K562 (cell line): ENCODE results near the gene ABHD14A. TPM values are rescaled to one million over a fixed set of nuclear protein-coding genes. Genes with fewer than 3 reads are reported as not detected.
A peak's percentile ranks its signal among the peaks of the same experiment; 100 is the strongest.

Experiments used
- ATAC-seq: fragments of 200-7000 bp; cut with Tn5 transposase; 3 replicates; pipeline ENCODE4 v1.9.1; 2020; ENCODE audit warnings: moderate library complexity
- BruUV-seq: library from RNA; stranded (reverse); fragments of 400-500 nt; replicated peaks from 2 replicates; lab custom pipeline; 2021; lab: Mats Ljungman, UMichigan
- CTCF ChIA-PET: fragments of 300-600 bp; formaldehyde crosslinking; extraction: SDS; loops from one replicate; lab custom pipeline; 2021; ENCODE audit warnings: low intra/inter-chr PET ratio; lab: Yijun Ruan, JAX
- POLR2A ChIA-PET: fragments of 300-600, 350-650 bp; sonication (Branson Sonifier 250); formaldehyde crosslinking; extraction: SDS; loops from one replicate; lab custom pipeline; 2021; ENCODE audit warnings: antibody characterized with exemption, inconsistent platforms; lab: Yijun Ruan, JAX
- DNase-seq, 4 experiments: peaks; one replicate each; pipeline versions ENCODE4 v3.0.0 to v3.0.0-alpha.2; 2011 to 2018; ENCODE audit warnings: low spot score in 3 of 4, mixed read lengths in 3 of 4; ENCODE audit errors: extremely low read depth in 1 of 4
- FAIRE-seq: peaks from 2 replicates; lab custom pipeline; 2011; peaks lifted over from hg19 to GRCh38; lab: Jason Lieb, UNC
- H2AFZ ChIP-seq: 2 replicates; pipeline ENCODE4 v1.6.0; 2011; ENCODE audit warnings: low read depth, low read length, control low read depth, inconsistent platforms
- H3K27ac ChIP-seq: fragments of 200-600 bp; 3 replicates; pipeline ENCODE4 v1.8.0; 2011; ENCODE audit warnings: low read depth, mild to moderate bottlenecking, control low read depth, inconsistent platforms, low read length, moderate library complexity, mixed read lengths; ENCODE audit errors: extremely low read depth
- H3K27me3 ChIP-seq, 2 experiments: fragments of 300-600 bp in 1 of 2; 2 replicates in 1 of 2; 3 replicates in 1 of 2; pipeline versions ENCODE4 v1.6.0 to v1.8.0; 2011; ENCODE audit warnings: inconsistent platforms in 2 of 2, low read length in 2 of 2, mild to moderate bottlenecking in 1 of 2, mixed read lengths in 1 of 2, moderate library complexity in 1 of 2; ENCODE audit not compliant: control insufficient read depth in 2 of 2, insufficient read depth in 2 of 2
- H3K36me3 ChIP-seq: fragments of 300-600 bp; 3 replicates; pipeline ENCODE4 v1.8.0; 2011; ENCODE audit warnings: mild to moderate bottlenecking, low read length, inconsistent platforms; ENCODE audit not compliant: control insufficient read depth, insufficient read depth
- H3K4me1 ChIP-seq, 2 experiments: fragments of 200-600 bp in 1 of 2; replicated peaks in 1 of 2; 2 replicates in 1 of 2; 3 replicates in 1 of 2; pipeline versions ENCODE4 v1.5.1 to v1.8.0; 2011; ENCODE audit warnings: inconsistent platforms in 2 of 2, low read length in 2 of 2, mild to moderate bottlenecking in 1 of 2, mixed read lengths in 1 of 2, moderate library complexity in 1 of 2; ENCODE audit not compliant: control insufficient read depth in 2 of 2, insufficient read depth in 2 of 2
- H3K4me2 ChIP-seq: 2 replicates; pipeline ENCODE4 v1.6.1; 2011; ENCODE audit warnings: low read length, control low read depth, inconsistent platforms, mixed read lengths; ENCODE audit not compliant: insufficient read depth
- H3K4me3 ChIP-seq: fragments of 200-600 bp; sonication (generic), shearing (Covaris generic); 2 replicates; pipeline ENCODE4 v1.5.1; 2016; ENCODE audit warnings: control low read depth, inconsistent platforms
- H3K79me2 ChIP-seq: fragments of 200-600 bp; 3 replicates; pipeline ENCODE4 v1.8.0; 2011; ENCODE audit warnings: low read length, inconsistent platforms; ENCODE audit not compliant: control insufficient read depth, insufficient read depth
- H3K9ac ChIP-seq, 2 experiments: 2 replicates each; pipeline versions ENCODE4 v1.6.0 to v1.6.1; 2011; ENCODE audit warnings: low read depth in 2 of 2, low read length in 2 of 2, control low read depth in 1 of 2, inconsistent platforms in 1 of 2, mild to moderate bottlenecking in 1 of 2, mixed read lengths in 1 of 2; ENCODE audit not compliant: insufficient read depth in 1 of 2
- H3K9me1 ChIP-seq: one replicate; pipeline ENCODE4 v1.6.0; 2011; ENCODE audit warnings: inconsistent platforms, mild to moderate bottlenecking, low read length, moderate library complexity; ENCODE audit not compliant: control insufficient read depth, insufficient read depth
- H3K9me3 ChIP-seq: replicated peaks from 2 replicates; pipeline ENCODE4 v1.5.1; 2011; ENCODE audit warnings: low read depth, low read length, inconsistent platforms; ENCODE audit not compliant: control insufficient read depth, insufficient read depth
- H4K20me1 ChIP-seq: replicated peaks from 2 replicates; pipeline ENCODE4 v1.6.1; 2011; ENCODE audit warnings: low read length, inconsistent platforms, mixed read lengths; ENCODE audit not compliant: control insufficient read depth, insufficient read depth
- CBFA2T3 ChIP-seq: fragments of 450-650 bp; IDR thresholded peaks from 2 replicates; pipeline ENCODE4 v1.6.1; 2017
- DACH1 ChIP-seq: fragments of 450-650 bp; IDR thresholded peaks from 2 replicates; pipeline ENCODE4 v1.6.1; 2018; ENCODE audit not compliant: partially characterized antibody
- GTF2B ChIP-seq: IDR thresholded peaks from 2 replicates; pipeline ENCODE4 v1.6.1; 2011; ENCODE audit not compliant: insufficient read length; ENCODE audit errors: extremely low read depth
- KAT2B ChIP-seq: IDR thresholded peaks from one replicate; pipeline ENCODE4 v1.6.1; 2012; ENCODE audit warnings: low read depth, mild to moderate bottlenecking, control low read depth, inconsistent platforms, low read length, moderate library complexity
- POLR2G ChIP-seq: fragments of 200-400 bp; formaldehyde crosslinking; IDR thresholded peaks from 2 replicates; pipeline ENCODE4 v1.6.1; 2017; ENCODE audit warnings: low read depth, mild to moderate bottlenecking, antibody characterized with exemption, low read length, moderate library complexity
- THRA ChIP-seq: fragments of 450-650 bp; IDR thresholded peaks from 2 replicates; pipeline ENCODE4 v1.6.1; 2017; ENCODE audit warnings: mild to moderate bottlenecking, moderate library complexity
- THRAP3 ChIP-seq: fragments of 450-650 bp; IDR thresholded peaks from 2 replicates; pipeline ENCODE4 v1.6.1; 2016; ENCODE audit warnings: mild to moderate bottlenecking, inconsistent platforms, borderline replicate concordance
- ZNF239 ChIP-seq: fragments of 250-450 bp; sonication (Bioruptor Pico); IDR thresholded peaks from 2 replicates; pipeline ENCODE4 v1.4.0; 2020; ENCODE audit warnings: mild to moderate bottlenecking
- WGBS: fragments of 100-300 bp; shearing (Covaris generic); methylation state at CpG from one replicate; pipeline ENCODE4 v1.1.6; 2016; ENCODE audit warnings: low coverage, mixed read lengths; ENCODE audit not compliant: insufficient coverage; ENCODE audit errors: missing lambda C conversion rate; 5-methylcytosine and 5-hydroxymethylcytosine counted together
- in situ Hi-C: fragments of 300-500 bp; cut with MboI; formaldehyde crosslinking; loops from 4 replicates; pipeline ENCODE4 v1.15.0; 2018; ENCODE audit warnings: inconsistent platforms, mixed read lengths
- intact Hi-C: fragments of 100-400 bp; cut with micrococcal nuclease; formaldehyde crosslinking; loops from 2 replicates; pipeline ENCODE4 v1.14.2; 2022
- polyA plus RNA-seq, 8 experiments: library from polyadenylated mRNA; depleted of rRNA in 4 of 8; stranded (reverse) in 5 of 8; unstranded in 3 of 8; fragments of >200 nt; fragmentation: Nextera tagmentation in 2 of 8; fragmentation: Illumina TruSeq in 1 of 8; extraction: Ambion mirVana in 2 of 8; extraction: Trizol in 1 of 8; gene quantifications; 2 replicates each; pipeline versions ENCODE4 v1.2.1 to v1.2.3, GENCODE V29; 2011 to 2014; ENCODE audit warnings: inconsistent platforms in 1 of 8, missing spikeins in 1 of 8
- total RNA-seq, 7 experiments: library from RNA; depleted of rRNA in 6 of 7; stranded (reverse); fragments of >200 nt in 6 of 7; fragmentation: Illumina TruSeq in 2 of 7; extraction: Trizol in 2 of 7; gene quantifications; 2 replicates each; pipeline versions ENCODE4 v1.2.1 to v1.2.3, GENCODE V29; 2011 to 2021; ENCODE audit warnings: low replicate concordance in 1 of 7

The ABHD14A gene
- total and polyA plus RNA-seq, 9 of the 15 experiments (the other 6 are each of a cell fraction or from before 2014, with no cell fraction given) = 0.90 to 10.5 (median 8.3) TPM

- no peak for TF ChIP-seq KAT2B
- TF ChIP-seq THRAP3 = no peak
- TF ChIP-seq GTF2B = no peak
- TF ChIP-seq ZNF239 (CRISPR knock-in tag) = no peak
- TF ChIP-seq POLR2G = 0 out of 2 replicates have a peak, but pooled peaks have one; percentile 24
- TF ChIP-seq THRA = no peak
Measured at GRCh38 chr3:51986010-51986947, 11.4 kb downstream of the ABHD14A start (continued).

GRCh38 chr3:51987568-51987967, 12.7 kb downstream of the ABHD14A start:
- intact Hi-C loops = no loop called here
- Histone ChIP-seq H3K4me3 (no peak overlapping the region), H3K9ac (peak overlapping the region in 1 of 2 experiments; percentile 91; a peak in 2 of 4 replicates), H3K27me3 (no peaks in the 10 kb centered on the region), H3K4me2 (no peak overlapping the region), H3K79me2 (peaks cover 38% of the 10 kb centered on the region), H3K4me1 (peaks cover 31 to 63% of the 10 kb centered on the region in 2 experiments; a peak in 4 of 5 replicates), H4K20me1 (no peaks in the 10 kb centered on the region), H3K27ac (peak overlapping the region; percentile 30; the same call in 1 of the 3 replicates), H3K9me3 (no peaks in the 10 kb centered on the region), H3K36me3 (peaks cover 39% of the 10 kb centered on the region), H3K9me1 (no peaks in the 10 kb centered on the region), H2AFZ (no peak overlapping the region)
- 78% methylated on average over 6 of the region's 7 CpGs for WGBS
- no peak for DNase-seq
- ATAC-seq = no peak
- BruUV-seq = no TSS peak
- FAIRE-seq = no peak
- CTCF ChIA-PET = no interaction called here
- 0 out of 2 replicates have a peak, but pooled peaks have one; percentile 6 for TF ChIP-seq CBFA2T3
- TF ChIP-seq DACH1 = no peak
- in situ Hi-C loops = no loop called here
- POLR2A ChIA-PET = interaction anchor here (1.5 to 1.9 kb wide), 2 partner anchors 8 to 13 kb away, joined by 6 to 10 read pairs; partner anchors contain the start of genes ABHD14A and RPL29
